Ureter (tissue), 1 donor: ENCODE measurements around the gene NKX2-3. TPM values are rescaled to one million over a fixed set of nuclear protein-coding genes. Genes with fewer than 3 reads are reported as not detected.

Experiments
- DNase-seq: peaks from one replicate; pipeline ENCODE4 v3.0.0-alpha.2; 2020; ENCODE audit warnings: low spot score
- total RNA-seq: library from RNA; stranded (reverse); gene quantifications from one replicate; pipeline ENCODE4 v1.2.4, GENCODE V29; 2023
- donor health status: DM: yes; HTN: yes; CAD: no.

Gene NKX2-3
- total RNA-seq = not detected

DNA sequence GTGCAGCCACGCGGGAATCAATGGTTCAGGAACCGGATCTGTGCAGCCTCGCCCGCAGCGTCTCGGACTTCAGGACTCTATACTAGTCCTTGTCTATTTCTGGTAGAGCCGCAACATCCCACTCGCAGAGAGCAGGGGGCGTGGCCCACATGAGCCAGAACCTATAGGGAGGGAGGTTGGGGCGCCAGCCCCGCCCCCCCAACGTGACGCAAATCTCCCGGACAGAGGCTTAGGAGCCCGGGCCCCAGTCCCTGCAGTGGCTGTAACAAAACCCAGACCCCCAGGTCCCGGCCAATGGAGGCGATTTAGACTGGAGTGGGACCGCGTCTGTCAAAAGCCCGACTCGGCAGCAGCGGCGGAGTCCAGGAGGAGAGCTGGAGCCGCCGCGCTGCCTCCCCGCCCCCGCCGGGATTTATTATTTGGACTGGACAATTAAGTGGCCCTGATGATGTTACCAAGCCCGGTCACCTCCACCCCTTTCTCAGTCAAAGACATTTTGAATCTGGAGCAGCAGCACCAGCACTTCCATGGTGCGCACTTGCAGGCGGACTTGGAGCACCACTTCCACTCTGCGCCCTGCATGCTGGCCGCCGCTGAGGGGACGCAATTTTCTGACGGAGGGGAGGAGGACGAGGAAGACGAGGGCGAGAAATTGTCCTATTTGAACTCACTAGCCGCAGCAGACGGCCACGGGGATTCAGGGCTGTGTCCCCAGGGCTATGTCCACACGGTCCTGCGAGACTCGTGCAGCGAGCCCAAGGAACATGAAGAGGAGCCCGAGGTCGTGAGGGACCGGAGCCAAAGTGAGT lies at the start of gene NKX2-3:
TSS of gene NKX2-3 (plus strand) at position 256 of the 809 bp plus-strand sequence. CDS start at position 446, 190 bp downstream.
- DNase-seq = no peak

- DNase-seq = no peak
Observed at GRCh38 chr10:99484626-99485581, 47.8 kb upstream of the NKX2-3 start.

DNA sequence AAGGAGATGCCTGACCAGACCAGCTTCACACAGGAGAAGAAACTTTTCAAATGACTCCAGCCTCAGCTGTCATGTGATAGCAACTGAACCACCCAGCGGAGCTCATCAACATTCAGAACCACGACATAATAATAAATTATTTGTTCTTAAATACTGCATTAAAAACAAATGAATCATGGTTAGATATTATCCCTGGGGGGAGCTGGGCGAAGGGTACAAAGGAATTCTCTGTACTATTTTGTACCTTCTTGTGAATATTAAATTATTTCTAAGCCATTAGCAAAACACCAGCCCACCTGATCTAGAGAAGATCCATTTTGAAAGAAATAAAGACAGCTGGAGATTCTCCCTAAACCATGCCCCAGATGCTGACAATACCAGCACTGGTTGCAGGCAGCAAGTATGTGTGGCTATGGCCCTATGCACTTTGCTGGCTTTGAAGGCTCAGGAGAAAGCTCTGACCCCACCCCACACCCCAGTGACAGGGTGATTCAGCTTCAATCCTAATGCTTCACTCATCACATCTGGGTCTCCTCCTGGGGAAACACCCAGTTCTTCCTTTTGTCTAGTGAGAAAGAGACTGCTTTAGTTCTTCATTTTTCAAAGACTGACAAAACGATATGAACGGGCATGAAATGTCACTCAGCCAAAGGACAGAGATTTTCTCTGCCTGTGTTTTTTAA lies 45.5 kb upstream of the NKX2-3 start:
- no peak for DNase-seq

- DNase-seq = no peak
Observed at GRCh38 chr10:99489271-99489670, 43.5 kb upstream of the NKX2-3 start.

- DNase-seq = no peak
Observed at GRCh38 chr10:99497343-99498025, 35.3 kb upstream of the NKX2-3 start.

- no peak for DNase-seq
Observed at GRCh38 chr10:99506416-99506815, 26.3 kb upstream of the NKX2-3 start.

GRCh38 chr10:99507265-99507664 lies 25.5 kb upstream of the NKX2-3 start:
- no peak for DNase-seq

DNA sequence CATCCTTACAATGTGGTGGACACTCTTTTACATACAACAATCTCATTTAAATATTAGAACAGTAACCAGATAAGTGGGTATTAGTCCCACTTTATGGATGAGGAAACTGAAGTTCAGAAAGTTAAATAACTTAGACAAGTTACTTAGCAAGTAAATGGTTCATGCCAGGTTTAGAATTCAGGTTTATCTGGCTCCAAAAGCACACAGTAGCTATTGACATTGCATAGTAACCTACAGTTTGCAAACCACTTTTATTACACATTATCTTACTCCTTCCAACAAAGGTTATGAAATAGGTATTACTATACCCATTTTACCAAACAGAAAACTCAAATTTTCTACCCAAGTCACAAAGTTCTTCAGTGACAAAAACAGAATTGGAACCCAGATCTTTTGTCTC lies 19.7 kb upstream of the NKX2-3 start:
- no peak for DNase-seq

- DNase-seq = no peak
Observed at GRCh38 chr10:99519690-99520039, 13.1 kb upstream of the NKX2-3 start.

GRCh38 chr10:99520040-99520846 lies 12.5 kb upstream of the NKX2-3 start:
- DNase-seq = no peak

DNA sequence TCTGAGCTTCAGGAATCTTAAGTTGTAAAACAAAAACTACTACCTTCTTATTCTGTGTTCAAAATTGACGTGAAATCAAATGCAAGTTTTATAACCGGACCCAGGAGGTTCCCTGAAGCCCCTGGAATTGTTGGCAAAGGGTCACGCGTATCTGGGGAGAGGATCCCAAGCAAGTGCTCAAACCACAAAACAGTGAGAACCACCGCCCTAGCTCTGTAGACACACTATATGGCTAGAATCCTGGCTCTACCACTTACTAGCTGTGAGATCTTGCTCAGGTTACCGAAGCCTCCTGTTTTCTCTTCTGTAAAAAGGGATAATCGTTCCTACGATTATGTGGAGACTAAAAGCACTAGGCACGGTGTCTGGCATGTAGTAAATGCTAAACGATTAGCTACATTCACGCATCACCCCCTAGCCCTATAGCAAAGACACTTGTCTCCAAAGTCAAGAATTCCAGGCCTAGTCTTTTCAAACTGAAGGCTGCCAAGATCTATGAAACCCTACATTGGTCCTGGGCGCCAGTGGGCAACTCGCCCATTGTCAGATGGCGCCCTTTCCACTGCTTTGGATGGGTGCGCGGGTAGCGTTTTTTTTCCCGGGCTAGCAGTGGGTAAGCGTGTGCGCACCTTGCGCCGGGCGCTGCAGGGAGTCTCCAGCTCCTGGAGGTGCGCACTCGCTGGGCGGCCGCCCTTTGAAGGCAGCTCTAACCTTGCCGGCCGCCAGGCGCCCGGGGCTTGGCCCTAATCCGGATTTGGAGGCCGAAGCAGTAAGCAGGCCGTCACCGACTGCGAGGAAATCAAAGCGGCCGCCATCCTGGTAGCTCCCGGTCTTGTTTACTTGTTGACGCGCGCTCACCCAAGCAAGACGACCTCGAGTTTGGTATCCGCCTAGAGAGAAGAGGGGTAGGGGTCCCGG lies 11.6 kb upstream of the NKX2-3 start:
- no peak for DNase-seq

- DNase-seq = no peak
Observed at GRCh38 chr10:99521765-99522469, 10.8 kb upstream of the NKX2-3 start.

DNA sequence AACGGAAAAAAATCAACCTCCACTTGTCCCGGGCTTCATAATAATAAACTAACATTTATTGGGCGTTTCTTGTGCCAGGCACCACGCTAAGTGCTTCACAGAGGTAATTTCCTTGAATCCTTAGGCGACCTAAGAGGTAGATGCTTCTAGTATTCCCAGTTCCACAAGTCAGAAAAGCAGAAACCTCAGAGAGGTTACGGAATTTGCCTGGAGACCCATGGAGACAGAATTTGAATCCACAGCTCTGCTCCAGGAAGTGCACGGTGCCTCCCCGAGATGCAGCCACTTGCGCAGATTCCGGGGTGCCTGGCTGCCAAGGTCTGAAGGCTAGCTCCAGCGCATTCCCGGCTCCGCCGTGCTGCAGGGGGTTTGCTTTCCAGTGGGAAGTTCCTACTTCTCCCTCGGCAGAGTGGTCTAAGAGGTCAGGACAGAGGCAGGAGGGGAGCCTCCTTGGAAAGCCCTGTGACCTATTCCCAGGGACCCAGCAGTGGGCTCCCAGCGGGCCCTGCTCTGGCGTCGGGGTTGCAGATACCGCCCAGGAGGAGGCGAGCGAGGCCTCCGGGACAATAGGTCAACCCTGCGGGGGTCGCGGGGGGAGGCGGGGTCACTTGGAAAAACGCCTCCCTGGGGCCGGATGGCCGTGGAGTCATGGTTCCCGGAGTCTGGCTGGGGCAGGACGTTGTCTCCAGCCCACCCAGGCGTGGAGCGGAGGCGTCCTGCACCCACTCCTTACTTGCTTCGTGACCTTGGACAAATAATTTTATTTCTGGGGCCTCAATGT lies 10.1 kb upstream of the NKX2-3 start:
- no peak for DNase-seq

DNA sequence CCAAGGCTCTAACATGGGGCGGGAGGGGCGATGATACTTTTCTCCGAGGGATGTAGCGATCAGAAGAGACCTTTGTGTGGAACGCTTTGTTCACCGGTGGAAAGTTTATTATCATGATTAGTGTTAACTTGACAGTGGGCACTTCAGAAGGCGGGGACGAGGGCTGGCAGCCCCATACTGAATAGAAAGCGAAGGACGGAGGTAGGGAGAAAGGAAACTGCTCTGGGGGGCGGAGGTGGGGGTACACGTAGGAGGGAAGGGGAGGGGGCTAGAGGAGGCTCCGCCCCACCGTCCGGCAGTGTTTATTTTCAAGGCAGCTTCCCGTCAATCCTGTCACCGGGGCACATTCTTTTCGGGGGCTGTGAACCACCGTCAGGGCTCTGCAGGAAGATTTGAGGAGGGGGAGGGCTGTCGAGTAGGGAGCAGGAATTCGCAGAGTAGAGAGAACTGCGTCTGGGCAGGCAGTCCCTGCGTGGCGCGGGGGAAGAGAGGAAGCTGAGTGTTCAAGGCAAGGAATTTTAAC lies 9.4 kb upstream of the NKX2-3 start:
- no peak for DNase-seq

GRCh38 chr10:99524050-99524666 lies 8.6 kb upstream of the NKX2-3 start:
- no peak for DNase-seq

DNA sequence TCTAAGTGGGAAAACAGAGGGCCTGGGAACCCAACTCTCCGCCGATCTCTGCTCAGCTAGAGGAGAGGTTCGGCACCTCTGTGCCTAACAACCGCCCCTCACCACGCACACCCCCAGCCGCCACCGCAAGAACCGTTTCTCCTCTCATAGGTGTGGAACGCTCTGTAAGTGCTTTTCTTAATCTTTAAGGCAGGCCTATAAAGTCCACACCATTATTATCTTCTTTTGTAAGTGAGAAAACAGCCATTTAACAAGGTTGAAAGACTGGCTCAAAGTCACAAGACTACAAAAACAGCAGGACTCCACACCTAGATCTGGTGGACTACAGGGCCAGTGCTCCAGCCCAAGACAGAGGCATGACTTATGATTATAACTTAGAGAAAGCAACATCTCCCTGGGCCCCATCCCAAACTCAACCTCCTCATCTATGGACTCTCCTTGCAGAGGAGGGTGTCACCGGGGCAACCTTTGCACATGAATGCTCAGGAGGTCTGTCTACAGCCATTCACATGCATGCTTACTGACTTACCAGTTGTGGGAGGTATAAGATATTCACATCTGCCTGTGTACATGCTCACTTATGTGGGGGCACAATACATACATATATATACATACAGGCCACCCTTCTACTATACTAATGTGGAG lies 7.9 kb upstream of the NKX2-3 start:
- no peak for DNase-seq

DNA sequence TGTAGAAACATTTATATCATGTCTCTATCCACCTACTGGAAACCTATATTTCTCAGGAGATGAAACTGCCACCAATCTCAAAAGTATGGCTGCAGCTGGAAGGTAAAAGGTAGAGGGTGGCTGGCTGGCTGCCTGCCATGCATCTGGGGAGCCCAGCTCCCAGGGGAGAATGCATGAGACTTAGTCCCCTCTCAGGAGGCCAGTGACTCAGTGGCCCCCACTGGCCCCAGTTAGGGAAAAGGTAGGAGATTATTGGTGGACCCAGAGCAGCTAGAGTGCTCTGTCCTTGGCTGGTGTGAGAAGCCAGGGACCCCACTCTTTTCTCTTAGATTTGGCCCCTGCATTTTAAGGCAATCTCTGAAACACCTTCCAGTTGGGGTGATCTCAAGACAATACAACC lies 6.8 kb upstream of the NKX2-3 start:
- no peak for DNase-seq
